Measurements from ENCODE around the gene MDH2. TPM values are rescaled to one million over a fixed set of nuclear protein-coding genes. Genes with fewer than 3 reads are reported as not detected.

Gene MDH2
- total and polyA plus RNA-seq, 2 experiments from 2014 or later: 150 to 180 TPM

DNA sequence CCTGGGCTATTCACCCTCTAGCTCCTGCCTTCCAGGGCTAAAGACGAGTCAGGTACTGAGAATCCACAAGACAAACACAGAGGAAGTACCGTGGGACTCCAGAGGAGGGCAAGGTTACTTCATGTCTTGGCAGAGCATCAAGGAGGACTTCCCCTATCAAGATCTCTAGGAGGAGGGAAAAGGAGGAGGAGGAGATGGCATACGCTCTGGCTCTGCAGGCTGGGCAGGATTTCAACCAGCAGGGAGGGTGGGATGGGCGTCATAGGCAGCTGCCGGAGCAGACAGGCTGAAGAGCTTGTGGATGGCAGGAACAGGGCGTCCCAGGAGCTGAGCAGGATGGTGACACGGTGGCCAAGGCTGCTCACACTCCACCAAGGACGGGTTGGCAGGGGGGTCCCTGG is 21.3 kb downstream of the MDH2 start:
- Histone ChIP-seq H2AFZ (no peak overlapping the region), H3F3A (replicated peaks; ENCODE audit: low read depth) (no peaks in the 10 kb centered on the region), H3K36me3 (ENCODE audit: insufficient read depth) (peaks cover 8% of the 10 kb centered on the region), H3K79me2 (replicated peaks; ENCODE audit: insufficient read depth) (no peaks in the 10 kb centered on the region), H3K4me1 (ENCODE audit: insufficient read depth) (no peaks in the 10 kb centered on the region), H3K9me2 (ENCODE audit: insufficient read depth) (no peaks in the 10 kb centered on the region), H3K27ac (ENCODE audit: low read depth) (no peak overlapping the region), H3K27me3 (ENCODE audit: insufficient read depth) (no peaks in the 10 kb centered on the region), H4K20me1 (replicated peaks; ENCODE audit: insufficient read depth) (no peaks in the 10 kb centered on the region), H3K4me2 (no peak overlapping the region), H3K4me3 (no peak overlapping the region)
- Mint-ChIP-seq H3K9me3 (no peaks in the 10 kb centered on the region; the same call in 2 of the 3 replicates), H3K36me3 (ENCODE audit: low read depth) (peaks cover 26% of the 10 kb centered on the region), H3K27me3 (ENCODE audit: insufficient read depth, low read depth, poor library complexity) (peaks cover 7% of the 10 kb centered on the region), H3K4me3 (no peak overlapping the region), H3K4me1 (peaks cover 8% of the 10 kb centered on the region), H3K27ac (peak overlapping the region; percentile 62; the same call in 1 of the 2 replicates)
- ATAC-seq (peak; percentile 63), DNase-seq (ENCODE audit: low spot score) (peak; percentile 84)
- TF ChIP-seq, protein P1, sequence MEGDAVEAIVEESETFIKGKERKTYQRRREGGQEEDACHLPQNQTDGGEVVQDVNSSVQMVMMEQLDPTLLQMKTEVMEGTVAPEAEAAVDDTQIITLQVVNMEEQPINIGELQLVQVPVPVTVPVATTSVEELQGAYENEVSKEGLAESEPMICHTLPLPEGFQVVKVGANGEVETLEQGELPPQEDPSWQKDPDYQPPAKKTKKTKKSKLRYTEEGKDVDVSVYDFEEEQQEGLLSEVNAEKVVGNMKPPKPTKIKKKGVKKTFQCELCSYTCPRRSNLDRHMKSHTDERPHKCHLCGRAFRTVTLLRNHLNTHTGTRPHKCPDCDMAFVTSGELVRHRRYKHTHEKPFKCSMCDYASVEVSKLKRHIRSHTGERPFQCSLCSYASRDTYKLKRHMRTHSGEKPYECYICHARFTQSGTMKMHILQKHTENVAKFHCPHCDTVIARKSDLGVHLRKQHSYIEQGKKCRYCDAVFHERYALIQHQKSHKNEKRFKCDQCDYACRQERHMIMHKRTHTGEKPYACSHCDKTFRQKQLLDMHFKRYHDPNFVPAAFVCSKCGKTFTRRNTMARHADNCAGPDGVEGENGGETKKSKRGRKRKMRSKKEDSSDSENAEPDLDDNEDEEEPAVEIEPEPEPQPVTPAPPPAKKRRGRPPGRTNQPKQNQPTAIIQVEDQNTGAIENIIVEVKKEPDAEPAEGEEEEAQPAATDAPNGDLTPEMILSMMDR (conservative IDR thresholded peaks at IDR 0.05; ENCODE audit: low read depth in 2 of 2): peak; percentile 49 to 70
- TF ChIP-seq POLR2AphosphoS5 (IDR thresholded peaks at IDR 0.05; ENCODE audit: low read depth) (no peak), CREB1 (CRISPR knock-in tag; IDR thresholded peaks at IDR 0.05; ENCODE audit: low read depth) (peak; percentile 15; the same call in 1 of the 2 replicates), EZH2phosphoT487 (IDR thresholded peaks at IDR 0.05; ENCODE audit: unreplicated experiment) (no peak), ZNF114 (CRISPR knock-in tag; IDR thresholded peaks at IDR 0.05) (no peak)
- TF ChIP-seq, protein P2, sequence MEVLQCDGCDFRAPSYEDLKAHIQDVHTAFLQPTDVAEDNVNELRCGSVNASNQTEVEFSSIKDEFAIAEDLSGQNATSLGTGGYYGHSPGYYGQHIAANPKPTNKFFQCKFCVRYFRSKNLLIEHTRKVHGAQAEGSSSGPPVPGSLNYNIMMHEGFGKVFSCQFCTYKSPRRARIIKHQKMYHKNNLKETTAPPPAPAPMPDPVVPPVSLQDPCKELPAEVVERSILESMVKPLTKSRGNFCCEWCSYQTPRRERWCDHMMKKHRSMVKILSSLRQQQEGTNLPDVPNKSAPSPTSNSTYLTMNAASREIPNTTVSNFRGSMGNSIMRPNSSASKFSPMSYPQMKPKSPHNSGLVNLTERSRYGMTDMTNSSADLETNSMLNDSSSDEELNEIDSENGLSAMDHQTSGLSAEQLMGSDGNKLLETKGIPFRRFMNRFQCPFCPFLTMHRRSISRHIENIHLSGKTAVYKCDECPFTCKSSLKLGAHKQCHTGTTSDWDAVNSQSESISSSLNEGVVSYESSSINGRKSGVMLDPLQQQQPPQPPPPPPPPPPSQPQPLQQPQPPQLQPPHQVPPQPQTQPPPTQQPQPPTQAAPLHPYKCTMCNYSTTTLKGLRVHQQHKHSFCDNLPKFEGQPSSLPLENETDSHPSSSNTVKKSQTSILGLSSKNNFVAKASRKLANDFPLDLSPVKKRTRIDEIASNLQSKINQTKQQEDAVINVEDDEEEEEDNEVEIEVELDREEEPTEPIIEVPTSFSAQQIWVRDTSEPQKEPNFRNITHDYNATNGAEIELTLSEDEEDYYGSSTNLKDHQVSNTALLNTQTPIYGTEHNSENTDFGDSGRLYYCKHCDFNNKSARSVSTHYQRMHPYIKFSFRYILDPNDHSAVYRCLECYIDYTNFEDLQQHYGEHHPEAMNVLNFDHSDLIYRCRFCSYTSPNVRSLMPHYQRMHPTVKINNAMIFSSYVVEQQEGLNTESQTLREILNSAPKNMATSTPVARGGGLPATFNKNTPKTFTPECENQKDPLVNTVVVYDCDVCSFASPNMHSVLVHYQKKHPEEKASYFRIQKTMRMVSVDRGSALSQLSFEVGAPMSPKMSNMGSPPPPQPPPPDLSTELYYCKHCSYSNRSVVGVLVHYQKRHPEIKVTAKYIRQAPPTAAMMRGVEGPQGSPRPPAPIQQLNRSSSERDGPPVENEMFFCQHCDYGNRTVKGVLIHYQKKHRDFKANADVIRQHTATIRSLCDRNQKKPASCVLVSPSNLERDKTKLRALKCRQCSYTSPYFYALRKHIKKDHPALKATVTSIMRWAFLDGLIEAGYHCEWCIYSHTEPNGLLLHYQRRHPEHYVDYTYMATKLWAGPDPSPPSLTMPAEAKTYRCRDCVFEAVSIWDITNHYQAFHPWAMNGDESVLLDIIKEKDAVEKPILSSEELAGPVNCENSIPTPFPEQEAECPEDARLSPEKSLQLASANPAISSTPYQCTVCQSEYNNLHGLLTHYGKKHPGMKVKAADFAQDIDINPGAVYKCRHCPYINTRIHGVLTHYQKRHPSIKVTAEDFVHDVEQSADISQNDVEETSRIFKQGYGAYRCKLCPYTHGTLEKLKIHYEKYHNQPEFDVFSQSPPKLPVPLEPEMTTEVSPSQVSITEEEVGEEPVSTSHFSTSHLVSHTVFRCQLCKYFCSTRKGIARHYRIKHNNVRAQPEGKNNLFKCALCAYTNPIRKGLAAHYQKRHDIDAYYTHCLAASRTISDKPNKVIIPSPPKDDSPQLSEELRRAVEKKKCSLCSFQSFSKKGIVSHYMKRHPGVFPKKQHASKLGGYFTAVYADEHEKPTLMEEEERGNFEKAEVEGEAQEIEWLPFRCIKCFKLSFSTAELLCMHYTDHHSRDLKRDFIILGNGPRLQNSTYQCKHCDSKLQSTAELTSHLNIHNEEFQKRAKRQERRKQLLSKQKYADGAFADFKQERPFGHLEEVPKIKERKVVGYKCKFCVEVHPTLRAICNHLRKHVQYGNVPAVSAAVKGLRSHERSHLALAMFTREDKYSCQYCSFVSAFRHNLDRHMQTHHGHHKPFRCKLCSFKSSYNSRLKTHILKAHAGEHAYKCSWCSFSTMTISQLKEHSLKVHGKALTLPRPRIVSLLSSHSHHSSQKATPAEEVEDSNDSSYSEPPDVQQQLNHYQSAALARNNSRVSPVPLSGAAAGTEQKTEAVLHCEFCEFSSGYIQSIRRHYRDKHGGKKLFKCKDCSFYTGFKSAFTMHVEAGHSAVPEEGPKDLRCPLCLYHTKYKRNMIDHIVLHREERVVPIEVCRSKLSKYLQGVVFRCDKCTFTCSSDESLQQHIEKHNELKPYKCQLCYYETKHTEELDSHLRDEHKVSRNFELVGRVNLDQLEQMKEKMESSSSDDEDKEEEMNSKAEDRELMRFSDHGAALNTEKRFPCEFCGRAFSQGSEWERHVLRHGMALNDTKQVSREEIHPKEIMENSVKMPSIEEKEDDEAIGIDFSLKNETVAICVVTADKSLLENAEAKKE (CRISPR knock-in tag; IDR thresholded peaks at IDR 0.05): no peak
- TF ChIP-seq, protein P3, sequence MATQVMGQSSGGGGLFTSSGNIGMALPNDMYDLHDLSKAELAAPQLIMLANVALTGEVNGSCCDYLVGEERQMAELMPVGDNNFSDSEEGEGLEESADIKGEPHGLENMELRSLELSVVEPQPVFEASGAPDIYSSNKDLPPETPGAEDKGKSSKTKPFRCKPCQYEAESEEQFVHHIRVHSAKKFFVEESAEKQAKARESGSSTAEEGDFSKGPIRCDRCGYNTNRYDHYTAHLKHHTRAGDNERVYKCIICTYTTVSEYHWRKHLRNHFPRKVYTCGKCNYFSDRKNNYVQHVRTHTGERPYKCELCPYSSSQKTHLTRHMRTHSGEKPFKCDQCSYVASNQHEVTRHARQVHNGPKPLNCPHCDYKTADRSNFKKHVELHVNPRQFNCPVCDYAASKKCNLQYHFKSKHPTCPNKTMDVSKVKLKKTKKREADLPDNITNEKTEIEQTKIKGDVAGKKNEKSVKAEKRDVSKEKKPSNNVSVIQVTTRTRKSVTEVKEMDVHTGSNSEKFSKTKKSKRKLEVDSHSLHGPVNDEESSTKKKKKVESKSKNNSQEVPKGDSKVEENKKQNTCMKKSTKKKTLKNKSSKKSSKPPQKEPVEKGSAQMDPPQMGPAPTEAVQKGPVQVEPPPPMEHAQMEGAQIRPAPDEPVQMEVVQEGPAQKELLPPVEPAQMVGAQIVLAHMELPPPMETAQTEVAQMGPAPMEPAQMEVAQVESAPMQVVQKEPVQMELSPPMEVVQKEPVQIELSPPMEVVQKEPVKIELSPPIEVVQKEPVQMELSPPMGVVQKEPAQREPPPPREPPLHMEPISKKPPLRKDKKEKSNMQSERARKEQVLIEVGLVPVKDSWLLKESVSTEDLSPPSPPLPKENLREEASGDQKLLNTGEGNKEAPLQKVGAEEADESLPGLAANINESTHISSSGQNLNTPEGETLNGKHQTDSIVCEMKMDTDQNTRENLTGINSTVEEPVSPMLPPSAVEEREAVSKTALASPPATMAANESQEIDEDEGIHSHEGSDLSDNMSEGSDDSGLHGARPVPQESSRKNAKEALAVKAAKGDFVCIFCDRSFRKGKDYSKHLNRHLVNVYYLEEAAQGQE (IDR thresholded peaks at IDR 0.05; ENCODE audit: unreplicated experiment): no peak
